HCT116 (cell line): ENCODE data around the gene COG6. TPM values are rescaled to one million over a fixed set of nuclear protein-coding genes. Genes with fewer than 3 reads are reported as not detected.

Experiments used
- ATAC-seq: fragments of 200-7000 bp; cut with Tn5 transposase; 2 replicates; pipeline ENCODE4 v1.9.1; 2020; ENCODE audit warnings: mild to moderate bottlenecking, moderate library complexity
- BruUV-seq: library from RNA; stranded (reverse); fragments of 400-500 nt; replicated peaks from 2 replicates; lab custom pipeline; 2021; lab: Mats Ljungman, UMichigan
- CTCF ChIA-PET: fragments of 300-600 bp; sonication (Branson Sonifier 250); formaldehyde crosslinking; loops from one replicate; lab custom pipeline; 2021; ENCODE audit warnings: antibody characterized with exemption; lab: Charles Lee
- POLR2A ChIA-PET: fragments of 300-600, 350-600 bp; sonication (Branson Sonifier 250); formaldehyde crosslinking; loops from one replicate; lab custom pipeline; 2021; ENCODE audit warnings: antibody characterized with exemption; lab: Charles Lee
- RAD21 ChIA-PET, 2 experiments: fragments of 300-600 bp; sonication (Branson Sonifier 250); formaldehyde crosslinking; loops; one replicate each; lab custom pipeline; 2023; ENCODE audit warnings: low total read pairs in 2 of 2; ENCODE audit not compliant: uncharacterized antibody in 2 of 2, unreplicated experiment in 2 of 2, low non-redundant PET in 1 of 2; lab: Charles Lee
- DNase-seq: peaks from one replicate; pipeline ENCODE4 v3.0.0-alpha.2; 2010; ENCODE audit warnings: low read depth, low spot score
- H2AFZ ChIP-seq: fragments of 200-600 bp; shearing (Covaris generic), sonication (generic); 2 replicates; pipeline ENCODE4 v1.6.1; 2017; ENCODE audit warnings: low read depth, mixed run types, mixed read lengths, antibody characterized with exemption, low read length; ENCODE audit not compliant: poor library complexity, severe bottlenecking
- H3K27ac ChIP-seq: 2 replicates; pipeline ENCODE4 v1.5.1; 2012; ENCODE audit warnings: low read depth, low read length
- H3K27me3 ChIP-seq: fragments of 200-600 bp; sonication (generic); 2 replicates; pipeline ENCODE4 v1.6.1; 2016; ENCODE audit warnings: mixed run types, low read length, mixed read lengths; ENCODE audit not compliant: insufficient read depth
- H3K36me3 ChIP-seq, 2 experiments: fragments of 200-500 bp in 1 of 2; fragments of 200-600 bp in 1 of 2; sonication (Bioruptor generic) in 1 of 2; sonication (generic) in 1 of 2; 2 replicates each; pipeline versions ENCODE4 v1.5.1 to v1.6.1; 2014 to 2016; ENCODE audit warnings: low read length in 2 of 2, inconsistent platforms in 1 of 2, mixed read lengths in 1 of 2, mixed run types in 1 of 2; ENCODE audit not compliant: insufficient read depth in 2 of 2, control insufficient read depth in 1 of 2
- H3K4me1 ChIP-seq, 2 experiments: fragments of 200-600 bp in 1 of 2; sonication (generic) in 1 of 2; 2 replicates each; pipeline versions ENCODE4 v1.5.1 to v1.6.1; 2012 to 2017; ENCODE audit warnings: low read length in 2 of 2, inconsistent platforms in 1 of 2, mild to moderate bottlenecking in 1 of 2, mixed read lengths in 1 of 2, mixed run types in 1 of 2, moderate library complexity in 1 of 2; ENCODE audit not compliant: insufficient read depth in 2 of 2, control insufficient read depth in 1 of 2
- H3K4me2 ChIP-seq: fragments of 200-600 bp; sonication (generic); 2 replicates; pipeline ENCODE4 v1.6.1; 2017; ENCODE audit warnings: mixed run types, low read length, mixed read lengths
- H3K4me3 ChIP-seq, 2 experiments: fragments of 200-600 bp in 1 of 2; sonication (generic) in 1 of 2; replicated peaks in 1 of 2; 2 replicates each; pipeline ENCODE4 v1.5.1; 2011 to 2016; ENCODE audit warnings: low read length in 2 of 2, control low read depth in 1 of 2, low read depth in 1 of 2, mild to moderate bottlenecking in 1 of 2, mixed read lengths in 1 of 2, mixed run types in 1 of 2
- H3K79me2 ChIP-seq: fragments of 200-600 bp; sonication (generic); 2 replicates; pipeline ENCODE4 v1.6.1; 2017; ENCODE audit warnings: mild to moderate bottlenecking, mixed run types, low read length, moderate library complexity, mixed read lengths; ENCODE audit not compliant: insufficient read depth
- H3K9ac ChIP-seq: fragments of 200-600 bp; sonication (generic); 2 replicates; pipeline ENCODE4 v1.6.1; 2016; ENCODE audit warnings: low read length, mixed read lengths
- H3K9me2 ChIP-seq: fragments of 200-600 bp; sonication (generic), shearing (Covaris generic); 2 replicates; pipeline ENCODE4 v1.6.1; 2017; ENCODE audit warnings: mixed run types, mild to moderate bottlenecking, moderate library complexity; ENCODE audit not compliant: insufficient read depth
- H3K9me3 ChIP-seq, 2 experiments: fragments of 200-500 bp in 1 of 2; fragments of 200-600 bp in 1 of 2; sonication (Bioruptor generic) in 1 of 2; sonication (generic) in 1 of 2; 2 replicates each; pipeline ENCODE4 v1.6.1; 2014 to 2017; ENCODE audit warnings: low read length in 2 of 2, mixed read lengths in 2 of 2, inconsistent platforms in 1 of 2, low read depth in 1 of 2, mild to moderate bottlenecking in 1 of 2, mixed run types in 1 of 2, moderate library complexity in 1 of 2; ENCODE audit not compliant: control insufficient read depth in 1 of 2, insufficient read depth in 1 of 2
- H4K20me1 ChIP-seq: fragments of 200-600 bp; sonication (generic), shearing (Covaris generic); 2 replicates; pipeline ENCODE4 v1.6.1; 2017; ENCODE audit warnings: mixed run types, mild to moderate bottlenecking, moderate library complexity; ENCODE audit not compliant: insufficient read depth
- EGR1 ChIP-seq: IDR thresholded peaks from 2 replicates; pipeline ENCODE4 v1.6.1; 2012; ENCODE audit warnings: low read depth
- ELF1 ChIP-seq: IDR thresholded peaks from 2 replicates; pipeline ENCODE4 v1.6.1; 2012; ENCODE audit warnings: low read depth, borderline replicate concordance
- EZH2 ChIP-seq: fragments of 200-600 bp; sonication (generic); IDR thresholded peaks from 2 replicates; pipeline ENCODE4 v1.6.1; 2017; ENCODE audit warnings: antibody characterized with exemption, mixed run types
- FOSL1 ChIP-seq: IDR thresholded peaks from 2 replicates; pipeline ENCODE4 v1.6.1; 2012; ENCODE audit warnings: low read depth
- JUND ChIP-seq: IDR thresholded peaks from 2 replicates; pipeline ENCODE4 v1.6.1; 2012
- POLR2AphosphoS5 ChIP-seq: IDR thresholded peaks from 2 replicates; pipeline ENCODE4 v1.6.1; 2011; ENCODE audit warnings: mild to moderate bottlenecking, low read depth, low read length, moderate library complexity
- RAD21 ChIP-seq: IDR thresholded peaks from 2 replicates; pipeline ENCODE4 v1.6.1; 2012; ENCODE audit warnings: low read depth, mild to moderate bottlenecking
- YY1 ChIP-seq: IDR thresholded peaks from 2 replicates; pipeline ENCODE4 v1.6.1; 2011; ENCODE audit warnings: low read length, low read depth, moderate library complexity, mild to moderate bottlenecking; ENCODE audit not compliant: insufficient replicate concordance; ENCODE audit errors: extremely low read depth
- ZFX ChIP-seq: fragments of 450-650 bp; IDR thresholded peaks from 2 replicates; pipeline ENCODE4 v1.6.1; 2017
- intact Hi-C: fragments of 100-400 bp; cut with micrococcal nuclease; formaldehyde crosslinking; loops from 2 replicates; pipeline ENCODE4 v1.10.0; 2022
- total RNA-seq: library from RNA; stranded (reverse); gene quantifications from one replicate; pipeline ENCODE4 v1.2.1, GENCODE V29; 2021; ENCODE audit not compliant: unreplicated experiment
- TF ChIP-seq, protein P1 (sequence below), 3 experiments: fragments of 200-600 bp in 1 of 3; sonication (generic) in 1 of 3; IDR thresholded peaks in 2 of 3; conservative IDR thresholded peaks in 1 of 3; 2 replicates each; pipeline ENCODE4 v1.5.1; 2012 to 2017; ENCODE audit warnings: low read depth in 2 of 3, low read length in 2 of 3, antibody characterized with exemption in 1 of 3, borderline replicate concordance in 1 of 3, control low read depth in 1 of 3, mild to moderate bottlenecking in 1 of 3, mixed read lengths in 1 of 3, mixed run types in 1 of 3, moderate library complexity in 1 of 3; ENCODE audit not compliant: insufficient read depth in 1 of 3
- TF ChIP-seq, protein P2 (sequence below): IDR thresholded peaks from 2 replicates; pipeline ENCODE4 v1.6.1; 2011; ENCODE audit warnings: mild to moderate bottlenecking, low read length, moderate library complexity; ENCODE audit not compliant: insufficient replicate concordance; ENCODE audit errors: extremely low read depth

Gene COG6
- total RNA-seq, 1 experiment from 2014 or later = 33.6 TPM

- Histone ChIP-seq H2AFZ (no peak overlapping the region), H3K4me3 (no peak overlapping the region), H3K27me3 (no peaks in the 10 kb centered on the region), H3K27ac (no peak overlapping the region), H3K4me1 (no peaks in the 10 kb centered on the region), H3K9me2 (no peaks in the 10 kb centered on the region), H3K4me2 (no peak overlapping the region), H3K9ac (no peak overlapping the region), H3K9me3 (no peaks in the 10 kb centered on the region), H3K79me2 (no peaks in the 10 kb centered on the region), H4K20me1 (no peaks in the 10 kb centered on the region), H3K36me3 (peaks cover 3 to 10% of the 10 kb centered on the region in 2 experiments; a peak in 1 of 4 replicates)
- CTCF ChIA-PET = interaction anchor here (0.7 to 1.5 kb wide), 5 partner anchors 633 to 1365 kb away, joined by 3 to 6 read pairs (median 5); no protein-coding TSS in a partner anchor
- ATAC-seq (peak; percentile 67), DNase-seq (peak; percentile 15)
- TF ChIP-seq, protein P1, sequence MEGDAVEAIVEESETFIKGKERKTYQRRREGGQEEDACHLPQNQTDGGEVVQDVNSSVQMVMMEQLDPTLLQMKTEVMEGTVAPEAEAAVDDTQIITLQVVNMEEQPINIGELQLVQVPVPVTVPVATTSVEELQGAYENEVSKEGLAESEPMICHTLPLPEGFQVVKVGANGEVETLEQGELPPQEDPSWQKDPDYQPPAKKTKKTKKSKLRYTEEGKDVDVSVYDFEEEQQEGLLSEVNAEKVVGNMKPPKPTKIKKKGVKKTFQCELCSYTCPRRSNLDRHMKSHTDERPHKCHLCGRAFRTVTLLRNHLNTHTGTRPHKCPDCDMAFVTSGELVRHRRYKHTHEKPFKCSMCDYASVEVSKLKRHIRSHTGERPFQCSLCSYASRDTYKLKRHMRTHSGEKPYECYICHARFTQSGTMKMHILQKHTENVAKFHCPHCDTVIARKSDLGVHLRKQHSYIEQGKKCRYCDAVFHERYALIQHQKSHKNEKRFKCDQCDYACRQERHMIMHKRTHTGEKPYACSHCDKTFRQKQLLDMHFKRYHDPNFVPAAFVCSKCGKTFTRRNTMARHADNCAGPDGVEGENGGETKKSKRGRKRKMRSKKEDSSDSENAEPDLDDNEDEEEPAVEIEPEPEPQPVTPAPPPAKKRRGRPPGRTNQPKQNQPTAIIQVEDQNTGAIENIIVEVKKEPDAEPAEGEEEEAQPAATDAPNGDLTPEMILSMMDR (IDR thresholded peaks at IDR 0.05 in 2 of 3, conservative IDR thresholded peaks at IDR 0.05 in 1 of 3; ENCODE audit: borderline replicate concordance in 1 of 3, insufficient read depth in 1 of 3, low read depth in 2 of 3, low read length in 2 of 3) = peak in 2 of 3 experiments; percentile 18 to 45; a peak in 2 of 6 replicates
- TF ChIP-seq RAD21 (peak; percentile 39), YY1 (no peak)
- intact Hi-C loops = loop anchor here (2.0 to 5.0 kb wide), 2 partner anchors 998 to 1093 kb away; no protein-coding TSS in a partner anchor
- POLR2A ChIA-PET = no interaction called here
- BruUV-seq = no TSS peak
- RAD21 ChIA-PET = no interaction called here
These were observed 29.2 kb downstream of the COG6 start for GRCh38 chr13:39684531-39685137.

DNA sequence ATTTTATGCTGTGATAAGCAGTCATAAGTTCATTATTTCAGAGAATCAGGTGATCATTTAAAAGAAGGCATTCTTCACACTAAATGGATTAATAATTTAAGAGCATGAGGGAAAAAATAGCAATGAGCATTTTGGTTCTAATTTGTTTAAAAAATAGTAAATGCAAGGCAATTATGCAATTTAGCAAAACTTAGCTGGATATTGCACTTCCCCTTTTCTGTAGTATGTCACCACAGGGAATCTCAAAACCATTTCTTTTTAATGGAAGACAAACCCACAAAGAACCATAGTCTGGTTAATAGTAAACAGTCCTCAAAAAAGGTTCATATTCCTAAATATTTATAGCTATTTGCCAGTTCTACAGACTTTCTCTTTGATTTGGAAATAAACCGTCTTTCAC is 30.2 kb downstream of the COG6 start:
- Histone ChIP-seq H3K36me3 (peaks cover 1 to 7% of the 10 kb centered on the region in 2 experiments; a peak in 1 of 4 replicates), H3K4me1 (no peaks in the 10 kb centered on the region), H3K9ac (no peak overlapping the region), H3K27ac (no peak overlapping the region), H3K9me3 (no peaks in the 10 kb centered on the region), H4K20me1 (no peaks in the 10 kb centered on the region), H2AFZ (no peak overlapping the region), H3K4me3 (no peak overlapping the region), H3K9me2 (no peaks in the 10 kb centered on the region), H3K79me2 (no peaks in the 10 kb centered on the region), H3K27me3 (no peaks in the 10 kb centered on the region), H3K4me2 (no peak overlapping the region)
- DNase-seq (no peak), ATAC-seq (no peak)
- intact Hi-C loops = loop anchor here (2.0 to 5.0 kb wide), 2 partner anchors 997 to 1092 kb away; no protein-coding TSS in a partner anchor
- no TSS peak for BruUV-seq
- RAD21 ChIA-PET = no interaction called here
- CTCF ChIA-PET = interaction anchor here (1.0 to 1.1 kb wide), 2 partner anchors 997 to 1092 kb away, joined by 5 to 6 read pairs; no protein-coding TSS in a partner anchor
- POLR2A ChIA-PET = no interaction called here
- TF ChIP-seq EZH2 (no peak), ELF1 (no peak), POLR2AphosphoS5 (no peak), JUND (no peak), ZFX (no peak), EGR1 (no peak), FOSL1 (no peak), YY1 (no peak)
- TF ChIP-seq, protein P2, sequence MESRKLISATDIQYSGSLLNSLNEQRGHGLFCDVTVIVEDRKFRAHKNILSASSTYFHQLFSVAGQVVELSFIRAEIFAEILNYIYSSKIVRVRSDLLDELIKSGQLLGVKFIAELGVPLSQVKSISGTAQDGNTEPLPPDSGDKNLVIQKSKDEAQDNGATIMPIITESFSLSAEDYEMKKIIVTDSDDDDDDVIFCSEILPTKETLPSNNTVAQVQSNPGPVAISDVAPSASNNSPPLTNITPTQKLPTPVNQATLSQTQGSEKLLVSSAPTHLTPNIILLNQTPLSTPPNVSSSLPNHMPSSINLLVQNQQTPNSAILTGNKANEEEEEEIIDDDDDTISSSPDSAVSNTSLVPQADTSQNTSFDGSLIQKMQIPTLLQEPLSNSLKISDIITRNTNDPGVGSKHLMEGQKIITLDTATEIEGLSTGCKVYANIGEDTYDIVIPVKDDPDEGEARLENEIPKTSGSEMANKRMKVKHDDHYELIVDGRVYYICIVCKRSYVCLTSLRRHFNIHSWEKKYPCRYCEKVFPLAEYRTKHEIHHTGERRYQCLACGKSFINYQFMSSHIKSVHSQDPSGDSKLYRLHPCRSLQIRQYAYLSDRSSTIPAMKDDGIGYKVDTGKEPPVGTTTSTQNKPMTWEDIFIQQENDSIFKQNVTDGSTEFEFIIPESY = no peak
- TF ChIP-seq, protein P1 (IDR thresholded peaks at IDR 0.05 in 2 of 3, conservative IDR thresholded peaks at IDR 0.05 in 1 of 3; ENCODE audit: borderline replicate concordance in 1 of 3, insufficient read depth in 1 of 3, low read depth in 2 of 3, low read length in 2 of 3) = no peak
